DMS 273 treated with DMSO at 0.1 percent for 48 hours (cell line): ENCODE data around the gene URI1.

Experiments
- DNase-seq: peaks from one replicate; lab custom pipeline; 2025; lab: John Stamatoyannopoulos, UW

Gene URI1

DNA sequence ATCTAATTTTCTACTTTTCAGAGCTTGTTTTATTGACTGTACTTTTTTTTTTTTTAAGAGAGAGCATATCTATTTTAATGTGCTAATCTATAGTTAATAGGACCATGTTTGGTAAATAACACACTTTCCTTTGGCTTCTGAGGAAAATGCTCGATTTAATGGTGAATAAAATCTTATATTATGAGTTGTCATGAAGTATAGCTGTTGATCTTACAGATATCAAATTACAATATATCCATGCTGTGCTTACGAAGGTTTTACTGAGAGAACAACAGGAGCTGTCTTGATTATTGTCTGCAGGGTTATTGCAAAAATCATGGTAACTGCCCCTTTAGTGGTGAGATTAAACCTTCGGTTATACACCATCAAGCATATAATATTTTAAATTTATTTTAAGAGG is 29.6 kb downstream of the URI1 start:
- DNase-seq, result no peak

DNA sequence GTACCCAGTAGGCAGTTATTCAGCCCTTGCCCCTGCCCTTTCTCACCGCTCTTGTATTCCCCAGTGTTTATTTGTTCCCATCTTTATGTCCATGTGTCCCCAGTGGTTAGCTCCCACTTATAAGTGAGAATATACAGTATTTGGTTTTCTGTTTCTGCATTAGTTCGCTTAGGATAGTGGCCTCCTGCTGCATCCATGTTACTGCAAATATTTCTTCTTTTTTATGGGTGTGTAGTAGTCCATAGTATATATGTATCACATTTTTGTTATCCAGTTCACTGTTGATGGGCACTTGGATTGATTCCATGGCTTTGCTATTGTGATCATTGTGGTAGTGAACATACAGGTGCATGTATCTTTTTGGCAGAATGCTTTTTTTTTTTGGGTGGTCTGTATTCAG is 32.7 kb downstream of the URI1 start:
- DNase-seq, result no peak

DNA sequence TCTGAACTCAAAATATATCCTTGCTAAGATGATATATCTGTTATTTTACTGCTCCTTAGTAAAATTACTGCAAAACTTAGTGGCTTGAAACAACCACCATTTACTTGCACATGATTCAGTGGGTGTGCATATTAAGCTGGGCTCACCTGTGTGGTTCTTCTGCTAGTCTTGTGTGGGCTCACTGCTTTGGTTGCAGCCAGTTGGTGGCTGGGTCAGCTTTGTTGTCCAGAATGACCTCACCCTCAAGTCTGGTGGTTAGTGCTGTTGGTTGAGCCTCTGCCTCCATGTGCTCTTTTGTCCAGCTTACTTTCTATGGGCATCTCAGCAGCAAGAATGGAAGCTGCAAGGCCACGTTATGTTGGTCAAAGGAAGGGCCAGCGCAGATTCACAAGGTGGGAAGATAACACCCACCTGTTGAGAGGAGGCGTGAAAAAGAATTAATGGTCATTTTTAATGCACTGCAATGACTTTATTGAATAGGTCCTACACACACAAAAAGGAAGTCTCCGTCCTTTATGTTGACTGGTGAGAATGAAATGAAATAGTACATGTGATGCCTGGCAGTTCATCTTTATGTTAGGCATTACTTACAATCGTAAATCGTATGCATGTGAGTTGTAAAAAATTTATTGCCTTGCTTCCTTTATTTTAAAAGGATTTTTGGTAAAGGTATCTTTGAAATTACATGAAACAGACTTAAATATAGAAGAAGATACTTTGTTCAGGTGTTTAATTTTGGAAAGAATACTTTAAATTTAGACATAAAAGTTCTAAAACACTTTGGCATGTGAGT is 34.3 kb downstream of the URI1 start:
- no peak for DNase-seq

DNA sequence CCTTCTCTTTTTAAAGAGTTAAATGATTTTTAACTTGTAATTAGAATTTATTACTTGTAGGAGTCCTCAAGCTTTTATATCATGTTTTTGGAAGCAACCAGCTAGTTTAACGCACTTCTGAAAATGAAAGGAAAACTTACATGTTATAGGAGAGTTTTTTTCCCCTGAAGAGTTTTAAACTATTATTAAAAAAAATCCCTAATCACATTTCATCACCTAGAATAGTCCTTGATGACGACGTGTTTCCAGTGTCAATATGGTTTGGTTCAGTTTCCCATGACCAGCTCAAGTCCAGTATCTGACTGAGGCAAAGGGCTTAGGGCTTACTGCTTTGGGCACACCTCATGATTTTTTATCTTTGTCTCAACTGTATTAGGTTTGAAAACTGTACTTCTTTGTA is 36.0 kb downstream of the URI1 start:
- no peak for DNase-seq

DNA sequence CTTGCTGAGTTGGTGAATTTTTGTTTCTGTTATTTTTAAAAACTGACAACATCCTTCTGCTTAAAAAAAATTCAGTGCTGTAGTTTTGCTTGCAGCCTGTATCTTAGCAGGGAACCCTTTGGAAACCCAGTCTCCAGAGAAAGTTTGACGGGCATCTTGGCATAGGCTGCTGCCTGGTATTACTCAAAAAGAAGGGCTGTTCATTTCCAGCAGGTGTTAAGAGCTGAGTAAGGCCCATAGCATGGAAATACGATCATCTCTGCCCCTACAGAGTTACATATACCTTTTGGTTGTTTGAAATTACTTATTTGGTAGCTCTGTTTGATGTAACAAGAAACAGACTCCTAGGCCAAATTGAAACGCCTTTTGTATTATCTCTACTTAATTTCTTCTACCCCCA is 41.5 kb downstream of the URI1 start:
- no peak for DNase-seq

DNA sequence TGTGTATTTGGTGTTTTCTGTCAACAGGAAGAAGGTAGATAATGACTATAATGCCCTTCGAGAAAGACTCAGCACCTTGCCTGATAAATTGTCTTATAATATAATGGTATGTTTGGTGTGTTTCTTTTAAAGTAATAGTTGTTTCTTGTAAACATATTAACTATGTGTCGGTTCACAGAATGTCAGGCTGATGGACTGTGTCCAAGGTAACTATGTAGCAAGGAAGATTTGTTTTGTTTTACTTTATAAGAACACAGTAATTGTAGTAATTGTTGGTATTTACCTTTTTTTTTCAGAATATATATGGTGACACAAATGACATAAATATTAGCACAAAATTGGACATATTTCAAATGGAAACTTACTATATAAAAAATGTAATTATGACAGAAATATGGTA is 43.2 kb downstream of the URI1 start:
- no peak for DNase-seq

DNA sequence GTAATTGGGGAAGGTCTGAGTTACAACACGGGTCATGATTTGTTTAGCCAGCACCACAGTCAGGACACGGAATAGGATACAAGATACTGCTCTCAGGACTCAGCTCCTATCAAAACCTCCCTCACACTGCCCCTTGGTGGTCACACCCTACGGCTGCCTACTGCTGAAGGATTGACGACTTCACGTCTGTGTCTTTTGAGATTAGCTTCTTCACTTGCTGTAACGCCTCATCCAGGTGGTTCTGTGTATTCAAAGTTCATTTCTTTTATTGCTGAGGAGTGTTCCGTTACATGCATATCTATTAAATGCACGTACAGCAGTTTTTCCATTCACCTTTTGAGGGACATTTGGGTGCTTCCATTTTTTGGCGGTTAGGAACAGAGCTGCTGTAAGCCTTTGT is 46.3 kb downstream of the URI1 start:
- DNase-seq, result no peak

DNA sequence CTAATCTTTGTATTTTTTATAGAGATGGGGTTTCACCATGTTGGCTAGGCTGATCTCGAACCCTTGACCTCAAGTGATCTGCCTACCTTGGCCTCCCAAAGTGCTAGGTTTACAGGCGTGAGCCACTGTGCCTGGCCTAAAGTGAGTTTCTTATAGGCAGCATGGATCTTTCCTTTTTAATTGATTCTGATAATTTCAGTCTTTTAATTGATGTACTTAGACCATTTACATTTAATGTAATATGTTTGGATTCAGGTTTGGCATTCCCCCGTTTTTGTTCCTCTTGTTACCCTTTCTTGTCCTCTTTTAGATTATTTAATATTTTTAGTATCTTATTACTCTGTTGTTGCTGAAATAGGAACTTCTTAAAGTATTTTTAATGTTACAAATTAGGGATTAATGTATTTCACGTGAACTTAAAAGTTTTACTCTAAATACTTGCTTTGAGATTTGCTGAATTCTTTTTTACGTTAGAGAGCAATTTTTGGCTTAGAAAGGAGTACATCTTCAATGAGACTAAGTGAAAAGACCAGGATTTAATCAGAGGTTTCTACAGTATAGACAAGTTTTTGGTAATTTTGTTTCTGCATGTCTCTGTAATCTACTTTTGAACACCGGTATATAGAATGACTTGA is 50.3 kb downstream of the URI1 start:
- DNase-seq, result no peak

DNA sequence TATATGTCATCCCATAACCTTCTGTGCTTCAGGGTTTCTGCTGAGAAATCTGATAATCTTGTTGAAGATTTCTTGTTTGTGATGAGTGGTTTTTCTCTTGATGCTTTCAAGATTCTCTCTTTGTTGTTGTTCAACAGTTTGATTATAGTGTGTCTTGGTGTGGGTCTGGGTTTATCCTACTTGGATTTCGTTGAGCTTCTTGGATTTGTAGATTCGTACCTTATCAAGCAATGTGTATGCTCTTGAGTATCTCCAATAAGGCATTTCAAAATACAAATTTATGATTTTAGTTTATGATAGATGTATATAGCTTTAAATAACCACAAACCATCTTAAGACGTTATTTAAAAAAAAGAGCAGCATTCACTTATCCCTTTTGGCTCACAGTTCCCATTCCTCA is 57.5 kb downstream of the URI1 start:
- no peak for DNase-seq

DNA sequence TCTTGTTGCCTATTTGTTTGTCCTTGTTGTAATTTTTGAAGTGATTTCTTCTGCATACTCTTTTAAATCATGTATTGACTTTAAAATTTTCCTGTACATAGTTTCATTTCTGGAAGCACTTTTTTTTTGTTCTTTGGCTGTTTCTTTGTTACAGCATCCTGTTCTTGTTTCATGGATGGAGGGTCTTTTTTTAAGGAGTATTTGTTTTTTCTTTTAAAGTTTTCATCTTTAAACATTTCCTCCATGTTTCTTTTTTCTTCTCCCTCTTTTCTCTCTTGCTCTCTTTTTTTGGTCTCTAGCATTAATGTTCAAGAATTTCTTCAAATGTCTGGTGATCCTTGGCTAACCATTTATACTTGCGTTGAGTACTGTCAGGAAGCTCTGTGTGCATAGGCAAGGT is 58.8 kb downstream of the URI1 start:
- DNase-seq, result no peak

DNA sequence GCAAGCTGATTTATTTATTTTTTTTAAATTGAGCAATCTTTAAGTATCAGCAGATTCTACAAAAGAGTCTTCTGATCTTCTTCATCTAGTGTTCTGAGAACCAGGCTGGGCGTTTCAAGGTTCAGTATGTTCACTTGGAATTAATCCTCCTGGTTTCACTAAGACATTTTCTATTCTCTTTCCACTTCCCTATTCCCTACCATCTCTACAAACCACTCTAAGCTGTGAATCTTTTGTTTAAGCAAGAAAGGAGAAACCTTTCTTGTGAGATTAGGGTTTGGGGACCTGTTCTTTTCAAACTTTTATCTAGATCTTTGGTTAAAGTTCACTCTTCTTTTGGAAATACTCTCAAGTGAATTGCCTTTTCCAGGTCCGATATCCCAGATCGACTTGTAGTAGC is 59.3 kb downstream of the URI1 start:
- no peak for DNase-seq

DNA sequence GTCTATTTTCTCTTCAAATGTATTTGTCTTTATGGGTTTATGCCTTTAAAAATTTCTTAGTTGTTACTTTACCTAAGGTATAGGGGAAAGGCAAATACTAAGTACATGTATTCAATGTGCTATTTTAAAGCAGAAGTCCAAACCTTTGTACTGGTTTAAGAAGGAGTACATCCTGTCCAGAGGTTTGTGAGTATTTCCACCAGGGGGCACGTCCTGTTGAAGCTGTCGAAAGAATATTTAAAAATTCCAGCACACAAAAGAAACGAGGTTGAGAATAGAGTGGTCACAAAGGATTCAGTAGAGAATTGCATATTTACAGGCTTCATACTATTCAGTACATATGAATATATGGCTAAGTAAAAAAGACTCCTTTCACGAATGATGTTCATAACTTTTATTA is 59.8 kb downstream of the URI1 start:
- no peak for DNase-seq

DNA sequence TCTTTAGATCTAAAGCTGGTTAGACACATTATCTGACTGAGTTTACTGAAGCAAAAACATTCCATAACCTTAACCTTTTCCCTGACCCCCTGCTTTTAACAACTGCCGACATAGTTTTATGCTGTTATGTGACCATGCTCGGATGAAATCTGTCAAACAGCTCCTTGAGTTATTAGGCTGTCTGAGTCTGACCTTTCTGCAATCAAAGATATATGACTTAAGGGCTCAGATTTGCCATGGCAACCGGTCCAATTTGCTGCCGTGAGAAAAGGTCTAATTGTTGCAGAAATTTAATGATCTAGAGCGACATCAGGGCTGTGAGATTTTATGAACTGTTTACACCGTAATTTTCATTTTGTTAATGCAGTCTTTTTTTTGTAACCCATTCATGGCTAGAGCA is 61.8 kb downstream of the URI1 start:
- DNase-seq, result no peak

DNA sequence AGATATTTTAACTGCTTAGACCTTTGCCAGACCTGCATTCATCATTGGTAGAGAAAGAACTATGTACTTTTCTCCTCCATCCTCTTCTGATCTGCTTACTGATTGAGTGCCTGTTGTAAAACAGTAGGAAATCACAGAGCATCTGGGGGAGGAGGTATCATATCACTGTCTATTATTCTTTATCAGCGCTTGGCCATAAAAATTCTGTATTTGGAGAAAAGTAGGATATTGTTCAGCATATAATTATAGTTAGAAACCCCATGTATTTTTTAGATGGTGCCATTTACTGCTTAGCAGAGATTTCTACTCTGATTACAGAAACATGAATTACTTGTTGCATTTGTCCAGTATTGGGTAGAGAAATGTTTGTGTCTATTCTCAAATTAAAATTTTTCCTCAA is 62.4 kb downstream of the URI1 start:
- no peak for DNase-seq

DNA sequence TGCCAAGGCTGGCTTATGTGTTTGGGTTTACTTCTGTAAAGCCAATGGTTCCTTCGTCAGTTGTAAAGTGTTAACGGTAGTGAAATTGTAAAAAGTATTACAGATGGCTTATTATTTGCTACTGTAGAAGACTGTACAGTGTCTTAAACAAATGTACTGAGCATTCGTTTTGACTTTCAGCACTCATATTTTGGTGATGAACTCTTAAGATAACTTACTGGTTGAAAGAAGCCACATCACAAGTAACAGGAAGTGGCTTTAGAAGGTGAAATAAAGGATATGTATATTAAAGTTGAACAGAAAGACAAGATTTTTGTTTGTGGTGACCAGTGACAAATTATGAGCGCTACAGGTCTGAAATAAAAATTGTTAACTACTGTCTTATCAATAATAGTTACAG is 64.2 kb downstream of the URI1 start:
- no peak for DNase-seq

DNA sequence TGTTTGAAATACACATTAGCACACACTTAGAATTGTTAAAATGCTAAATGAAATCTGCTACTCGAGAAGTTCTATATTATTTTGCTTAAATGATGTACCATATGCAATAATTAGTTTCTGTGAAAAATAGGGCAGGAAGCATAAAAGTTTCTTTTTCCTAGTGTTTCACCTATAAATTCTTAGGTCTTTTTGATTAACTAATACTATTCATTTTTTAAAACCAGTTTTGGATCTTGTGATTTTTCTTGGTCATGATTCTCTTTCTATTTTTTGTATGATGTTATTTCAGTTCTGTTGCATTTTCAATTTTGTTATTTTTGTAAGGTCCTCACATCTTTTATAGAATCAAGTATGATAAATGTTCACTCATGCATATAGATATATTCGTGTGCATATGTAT is 66.1 kb downstream of the URI1 start:
- no peak for DNase-seq

DNA sequence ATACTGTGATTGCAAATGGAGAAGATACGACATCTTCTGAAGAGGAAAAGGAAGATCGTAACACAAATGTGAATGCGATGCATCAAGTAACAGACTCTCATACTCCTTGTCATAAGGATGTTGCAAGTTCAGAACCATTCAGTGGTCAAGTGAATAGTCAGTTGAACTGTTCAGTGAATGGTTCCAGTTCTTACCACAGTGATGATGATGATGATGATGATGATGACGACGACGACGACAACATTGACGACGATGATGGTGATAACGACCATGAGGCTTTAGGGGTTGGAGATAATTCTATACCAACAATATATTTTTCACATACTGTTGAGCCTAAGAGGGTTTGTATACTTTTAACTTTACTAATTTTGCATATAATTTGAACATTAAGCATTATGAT is 67.0 kb downstream of the URI1 start:
- no peak for DNase-seq

DNA sequence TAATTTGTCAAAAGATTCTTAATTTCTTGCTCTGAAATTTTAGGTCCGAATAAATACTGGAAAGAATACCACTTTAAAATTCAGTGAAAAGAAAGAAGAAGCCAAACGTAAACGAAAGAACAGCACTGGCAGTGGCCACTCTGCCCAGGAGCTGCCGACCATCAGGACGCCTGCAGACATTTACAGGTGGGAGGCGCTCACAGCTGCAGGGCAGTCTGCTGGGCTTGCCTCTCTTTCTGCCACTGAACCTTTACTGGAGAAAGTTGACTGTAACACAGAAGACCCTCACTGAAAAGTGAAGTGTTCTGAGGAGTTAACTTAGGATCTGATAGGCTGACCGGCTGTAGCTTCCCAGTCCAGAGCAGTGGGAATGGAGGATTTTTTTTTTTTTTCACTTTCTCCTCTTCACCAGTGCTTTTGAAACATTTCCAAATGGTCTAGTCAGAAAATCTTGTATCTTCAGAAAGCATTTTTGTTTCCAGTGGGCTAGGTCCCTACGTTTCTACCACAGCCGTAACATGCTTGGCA is 69.1 kb downstream of the URI1 start:
- DNase-seq, result no peak

DNA sequence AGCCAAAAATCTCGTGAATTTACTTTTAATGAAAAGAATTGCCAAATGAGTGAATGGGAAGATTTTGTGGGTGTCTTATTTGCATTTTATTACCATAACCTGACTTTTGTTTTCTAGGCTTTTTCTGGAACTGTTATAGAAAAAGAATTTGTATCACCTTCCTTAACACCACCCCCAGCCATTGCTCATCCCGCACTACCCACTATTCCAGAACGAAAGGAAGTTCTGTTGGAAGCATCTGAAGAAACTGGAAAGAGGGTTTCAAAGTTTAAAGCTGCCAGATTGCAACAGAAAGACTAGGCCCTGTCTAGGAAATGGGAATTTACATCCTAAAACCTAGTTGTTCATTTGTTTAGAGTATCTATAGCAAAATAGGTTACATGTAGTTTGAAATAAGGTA is 72.7 kb downstream of the URI1 start:
- DNase-seq, result no peak

DNA sequence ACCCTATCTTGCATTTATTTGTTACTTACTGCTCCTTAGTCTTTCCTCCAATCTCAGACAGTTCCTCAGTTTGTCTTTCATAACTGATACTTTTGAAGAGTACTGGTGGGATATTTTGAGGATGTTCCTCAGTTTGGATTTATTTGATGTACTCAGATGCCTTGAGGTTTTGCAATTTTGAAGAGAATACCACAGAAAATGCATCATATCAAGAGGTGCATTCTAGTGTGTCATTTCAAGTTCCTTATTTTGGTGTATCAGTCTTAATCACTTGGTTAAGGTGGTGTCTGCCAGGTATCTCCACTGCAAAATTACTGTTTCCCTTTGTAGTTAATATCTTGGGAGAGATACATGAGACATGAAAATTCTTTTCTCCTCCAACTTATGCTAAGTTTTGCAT is 75.1 kb downstream of the URI1 start:
- DNase-seq, result no peak

DNA sequence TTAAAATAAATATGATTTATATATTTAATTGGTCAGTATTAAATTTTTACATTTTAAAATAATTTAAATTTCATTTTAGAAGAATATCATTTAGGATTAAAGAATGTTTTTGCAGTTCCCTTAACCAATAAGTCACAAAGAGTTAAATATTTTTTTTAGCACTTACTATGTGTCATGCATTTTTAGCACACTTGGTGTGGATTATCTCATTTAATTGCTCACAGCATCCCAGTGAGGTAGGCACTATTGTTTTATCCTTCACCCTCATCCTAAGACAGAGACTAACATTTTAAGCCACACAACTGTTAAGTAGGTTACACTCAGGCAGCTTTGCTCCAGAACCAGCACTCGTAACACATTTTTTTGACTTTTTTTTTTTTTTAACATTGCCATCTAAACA is 78.2 kb downstream of the URI1 start:
- no peak for DNase-seq

DNA sequence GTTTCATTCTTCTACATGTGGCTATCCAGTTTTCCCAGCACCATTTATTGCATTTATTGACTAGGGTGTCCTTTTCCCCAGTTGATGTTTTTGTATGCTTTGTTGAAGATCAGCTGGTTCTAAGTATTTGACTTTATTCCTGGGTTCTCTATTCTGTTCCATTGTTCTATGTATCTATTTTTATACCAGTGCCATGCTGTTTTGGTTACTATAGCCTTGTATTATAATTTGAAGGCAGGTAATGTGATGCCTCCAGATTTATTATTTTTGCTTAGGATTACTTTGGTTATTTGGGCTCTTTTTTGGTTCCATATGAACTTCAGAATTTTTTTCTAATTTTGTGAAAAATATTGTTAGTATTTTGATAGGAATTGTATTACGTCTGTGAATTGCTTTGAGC is 80.6 kb downstream of the URI1 start:
- no peak for DNase-seq

DNA sequence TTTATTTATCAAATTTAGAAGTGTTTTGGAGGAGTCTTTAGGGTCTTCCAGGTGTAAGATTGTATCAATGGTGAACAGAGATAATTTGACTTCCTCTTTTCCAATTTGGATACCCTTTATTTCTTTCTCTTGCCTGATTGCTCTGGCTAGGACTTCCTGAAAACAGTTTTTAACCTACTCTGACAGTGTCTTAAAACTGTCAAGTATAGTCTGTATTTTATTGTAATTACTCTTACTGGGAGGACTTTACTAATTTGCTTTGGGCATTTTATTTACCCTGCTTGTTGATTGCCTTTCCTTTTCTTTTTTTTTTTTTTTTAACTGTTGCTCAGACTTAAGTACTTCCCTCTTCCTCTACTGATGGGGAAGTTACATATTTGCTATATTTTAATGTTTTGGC is 81.3 kb downstream of the URI1 start:
- no peak for DNase-seq

DNA sequence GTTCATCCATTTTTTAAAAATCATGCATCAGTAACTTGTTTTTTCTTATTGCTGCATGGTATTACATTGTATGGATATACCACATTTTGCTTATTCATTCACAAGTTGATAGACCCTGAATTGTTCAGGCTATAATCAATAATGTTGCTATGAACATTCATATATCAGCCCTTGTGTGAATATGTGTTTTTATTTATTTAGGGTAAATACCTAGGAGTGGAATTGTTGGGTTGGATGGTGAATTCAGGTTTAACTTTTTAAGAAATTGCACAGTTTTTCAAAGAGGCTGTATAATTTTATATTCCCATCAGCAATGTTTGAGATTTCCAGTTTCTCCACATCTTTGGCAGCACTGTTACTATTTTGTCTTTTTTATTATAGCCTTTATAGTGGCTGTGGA is 82.1 kb downstream of the URI1 start:
- no peak for DNase-seq
